Neuronal stem cell (in vitro differentiated cells): ENCODE results near the gene RALB.

ENCODE experiments used
- DNase-seq: peaks from one replicate; pipeline ENCODE4 v3.0.0-alpha.2; 2013; ENCODE audit warnings: low spot score
- H2AFZ ChIP-seq: one replicate; pipeline ENCODE4 v1.6.1; 2013; ENCODE audit warnings: mild to moderate bottlenecking, low read length, inconsistent platforms
- H2AK5ac ChIP-seq: 2 replicates; pipeline ENCODE4 v1.6.1; 2013; ENCODE audit warnings: low read depth, mild to moderate bottlenecking, inconsistent platforms, low read length, moderate library complexity, mixed read lengths
- H2BK120ac ChIP-seq: 2 replicates; pipeline ENCODE4 v1.6.1; 2013; ENCODE audit warnings: low read depth, mild to moderate bottlenecking, inconsistent platforms, low read length, moderate library complexity, mixed read lengths
- H2BK12ac ChIP-seq: one replicate; pipeline ENCODE4 v1.6.1; 2013; ENCODE audit warnings: low read length, inconsistent platforms
- H2BK15ac ChIP-seq: 2 replicates; pipeline ENCODE4 v1.6.1; 2013; ENCODE audit warnings: mild to moderate bottlenecking, low read length, inconsistent platforms, mixed read lengths
- H2BK5ac ChIP-seq: one replicate; pipeline ENCODE4 v1.6.1; 2013; ENCODE audit warnings: inconsistent platforms, mild to moderate bottlenecking, low read length, moderate library complexity
- H3K14ac ChIP-seq: one replicate; pipeline ENCODE4 v1.6.1; 2013; ENCODE audit warnings: low read length, inconsistent platforms
- H3K18ac ChIP-seq: 2 replicates; pipeline ENCODE4 v1.6.1; 2013; ENCODE audit warnings: low read length, inconsistent platforms
- H3K23ac ChIP-seq: 2 replicates; pipeline ENCODE4 v1.6.1; 2013; ENCODE audit warnings: low read depth, mild to moderate bottlenecking, mixed read lengths, low read length, inconsistent platforms; ENCODE audit not compliant: poor library complexity
- H3K27ac ChIP-seq: replicated peaks from 3 replicates; pipeline ENCODE4 v1.5.1; 2013; ENCODE audit warnings: low read length, inconsistent platforms
- H3K27me3 ChIP-seq, 3 experiments: 2 replicates each; pipeline ENCODE4 v1.6.1; 2013; ENCODE audit warnings: low read length in 3 of 3, mild to moderate bottlenecking in 2 of 3, inconsistent platforms in 1 of 3, low read depth in 1 of 3, mixed read lengths in 1 of 3, moderate library complexity in 1 of 3; ENCODE audit not compliant: control insufficient read depth in 3 of 3, insufficient read depth in 3 of 3
- H3K36me3 ChIP-seq, 2 donors: replicated peaks in 1 of 2; 2 replicates each; pipeline ENCODE4 v1.6.1; 2013; ENCODE audit warnings: low read length in 2 of 2; ENCODE audit not compliant: control insufficient read depth in 2 of 2, insufficient read depth in 2 of 2
- H3K4ac ChIP-seq: 2 replicates; pipeline ENCODE4 v1.6.1; 2013; ENCODE audit warnings: inconsistent platforms, mild to moderate bottlenecking, low read length, moderate library complexity
- H3K4me1 ChIP-seq, 2 donors: 1 replicate in 1 of 2; 2 replicates in 1 of 2; pipeline ENCODE4 v1.6.1; 2013; ENCODE audit warnings: low read length in 2 of 2, low read depth in 1 of 2; ENCODE audit not compliant: control insufficient read depth in 2 of 2, insufficient read depth in 1 of 2
- H3K4me2 ChIP-seq: one replicate; pipeline ENCODE4 v1.6.1; 2013; ENCODE audit warnings: mild to moderate bottlenecking, low read length, inconsistent platforms; ENCODE audit not compliant: insufficient read depth, poor library complexity, severe bottlenecking
- H3K4me3 ChIP-seq, 2 donors: 2 replicates each; pipeline ENCODE4 v1.5.1; 2013; ENCODE audit warnings: low read length in 2 of 2, mild to moderate bottlenecking in 2 of 2, inconsistent platforms in 1 of 2, moderate library complexity in 1 of 2
- H3K79me1 ChIP-seq: one replicate; pipeline ENCODE4 v1.6.1; 2013; ENCODE audit warnings: low read depth, mild to moderate bottlenecking, inconsistent platforms, low read length, moderate library complexity
- H3K9ac ChIP-seq: one replicate; pipeline ENCODE4 v1.6.1; 2013; ENCODE audit warnings: mild to moderate bottlenecking, low read depth, low read length, inconsistent platforms; ENCODE audit not compliant: poor library complexity
- H3K9me3 ChIP-seq, 2 donors: replicated peaks in 1 of 2; 2 replicates each; pipeline versions ENCODE3 to v1.6.1; 2013; ENCODE audit warnings: low read length in 2 of 2, mild to moderate bottlenecking in 2 of 2, inconsistent platforms in 1 of 2, low read depth in 1 of 2, mixed read lengths in 1 of 2, moderate library complexity in 1 of 2; ENCODE audit not compliant: control insufficient read depth in 2 of 2, insufficient read depth in 1 of 2
- H4K8ac ChIP-seq: one replicate; pipeline ENCODE4 v1.6.1; 2013; ENCODE audit warnings: low read depth, mild to moderate bottlenecking, inconsistent platforms, low read length, moderate library complexity
- H4K91ac ChIP-seq: one replicate; pipeline ENCODE4 v1.6.1; 2013; ENCODE audit warnings: low read length, low read depth, mild to moderate bottlenecking, inconsistent platforms; ENCODE audit not compliant: poor library complexity
- WGBS, 2 donors: extraction: QIAGEN DNeasy Blood & Tissue Kit; methylation state at CpG; one replicate each; pipeline ENCODE4 v1.1.7; 2013; ENCODE audit warnings: missing lambda C conversion rate in 2 of 2, mixed read lengths in 1 of 2; ENCODE audit not compliant: insufficient read length in 2 of 2, insufficient replicate concordance in 1 of 2; ENCODE audit errors: extremely low coverage in 2 of 2; 5-methylcytosine and 5-hydroxymethylcytosine counted together

RALB gene

GRCh38 chr2:120334068-120334467, 81.4 kb downstream of the RALB start:
- H3K9ac ChIP-seq: no peak overlapping the region
- H2AK5ac ChIP-seq: no peak overlapping the region
- DNase-seq: no peak
- no peaks in the 10 kb centered on the region for H3K79me1 ChIP-seq
- no peaks in the 10 kb centered on the region for H3K9me3 ChIP-seq
- no peak overlapping the region for H4K91ac ChIP-seq
- H2BK120ac ChIP-seq: no peak overlapping the region
- no peak overlapping the region for H3K14ac ChIP-seq
- no peak overlapping the region for H2BK12ac ChIP-seq
- no CpG with 5 or more reads among the region's 1 CpG for WGBS, 2 donors
- no peak overlapping the region for H3K27ac ChIP-seq
- H3K4ac ChIP-seq: no peak overlapping the region
- H2BK15ac ChIP-seq: no peak overlapping the region
- H3K36me3 ChIP-seq: no peaks in the 10 kb centered on the region
- no peak overlapping the region for H2BK5ac ChIP-seq
- no peak overlapping the region for H3K23ac ChIP-seq
- H3K4me1 ChIP-seq: no peaks in the 10 kb centered on the region
- H3K4me2 ChIP-seq: no peak overlapping the region
- no peak overlapping the region for H3K18ac ChIP-seq
- H4K8ac ChIP-seq: no peak overlapping the region
- H3K27me3 ChIP-seq: peaks cover 0 to 59% (median 0%) of the 10 kb centered on the region in 3 experiments
- no peak overlapping the region for H3K4me3 ChIP-seq
- no peak overlapping the region for H2AFZ ChIP-seq

DNA sequence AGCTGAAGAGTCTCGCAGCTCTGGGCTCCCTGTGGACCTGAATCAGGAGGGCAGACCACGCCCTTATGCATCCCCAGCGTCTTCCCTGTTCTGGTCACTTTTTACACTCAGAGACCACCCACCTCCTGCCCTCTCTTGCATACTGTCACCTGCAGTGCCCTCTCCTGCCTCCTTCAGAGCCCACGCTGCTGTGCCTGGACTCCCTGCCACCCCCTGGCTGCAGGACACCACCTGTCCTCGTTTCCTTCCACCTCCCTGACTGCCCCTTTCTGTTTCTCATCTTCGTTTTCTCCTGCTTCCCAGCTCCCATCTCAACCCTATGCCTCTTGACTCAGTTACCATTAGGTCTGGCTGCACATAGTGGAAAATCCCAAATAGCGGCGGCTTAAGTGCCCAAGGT, 84.1 kb downstream of the RALB start:
- no peak overlapping the region for H3K14ac ChIP-seq
- no peak overlapping the region for H3K4me3 ChIP-seq
- H3K27me3 ChIP-seq: peaks cover 0 to 59% (median 8%) of the 10 kb centered on the region in 3 experiments
- H3K36me3 ChIP-seq: no peaks in the 10 kb centered on the region
- H2AK5ac ChIP-seq: no peak overlapping the region
- no peak overlapping the region for H4K8ac ChIP-seq
- H3K27ac ChIP-seq: no peak overlapping the region
- H4K91ac ChIP-seq: no peak overlapping the region
- H3K18ac ChIP-seq: no peak overlapping the region
- no peaks in the 10 kb centered on the region for H3K9me3 ChIP-seq
- no peak overlapping the region for H3K4me2 ChIP-seq
- no peak overlapping the region for H2BK120ac ChIP-seq
- no CpG with 5 or more reads among the region's 8 CpGs for WGBS, 2 donors
- no peaks in the 10 kb centered on the region for H3K4me1 ChIP-seq
- no peaks in the 10 kb centered on the region for H3K79me1 ChIP-seq
- no peak overlapping the region for H3K23ac ChIP-seq
- no peak overlapping the region for H3K4ac ChIP-seq
- no peak overlapping the region for H3K9ac ChIP-seq
- H2AFZ ChIP-seq: no peak overlapping the region
- H2BK12ac ChIP-seq: no peak overlapping the region
- DNase-seq: no peak
- no peak overlapping the region for H2BK5ac ChIP-seq
- no peak overlapping the region for H2BK15ac ChIP-seq

GRCh38 chr2:120338015-120338414, 85.4 kb downstream of the RALB start:
- Histone ChIP-seq H3K14ac (no peak overlapping the region), H3K18ac (no peak overlapping the region), H3K9me3 (no peaks in the 10 kb centered on the region), H3K23ac (no peak overlapping the region), H3K4me2 (no peak overlapping the region), H3K36me3 (no peaks in the 10 kb centered on the region), H2BK5ac (no peak overlapping the region), H4K8ac (no peak overlapping the region), H3K9ac (no peak overlapping the region), H2BK120ac (no peak overlapping the region), H2AK5ac (no peak overlapping the region), H3K27ac (no peak overlapping the region), H2AFZ (no peak overlapping the region), H3K27me3 (peaks cover 6 to 60% (median 20%) of the 10 kb centered on the region in 3 experiments), H4K91ac (no peak overlapping the region), H3K4ac (no peak overlapping the region), H2BK12ac (no peak overlapping the region), H3K4me1 (no peaks in the 10 kb centered on the region), H3K4me3 (no peak overlapping the region), H2BK15ac (no peak overlapping the region), H3K79me1 (no peaks in the 10 kb centered on the region)
- DNase-seq: no peak
- no CpG with 5 or more reads among the region's 1 CpG for WGBS, 2 donors

GRCh38 chr2:120341977-120342376, 89.3 kb downstream of the RALB start:
- Histone ChIP-seq H3K4me1 (peaks cover 3 to 8% of the 10 kb centered on the region in 2 donors), H2BK12ac (no peak overlapping the region), H4K8ac (no peak overlapping the region), H2BK15ac (peak overlapping the region; percentile 78), H2BK120ac (no peak overlapping the region), H3K9me3 (peaks cover 0 to 2% of the 10 kb centered on the region in 2 donors), H3K27ac (no peak overlapping the region), H3K18ac (no peak overlapping the region), H2AFZ (no peak overlapping the region), H3K4me3 (no peak overlapping the region), H3K27me3 (peaks cover 36 to 92% (median 58%) of the 10 kb centered on the region in 3 experiments), H3K36me3 (no peaks in the 10 kb centered on the region), H2BK5ac (no peak overlapping the region), H3K23ac (no peak overlapping the region), H3K4me2 (no peak overlapping the region), H4K91ac (no peak overlapping the region), H3K9ac (no peak overlapping the region), H3K79me1 (peaks cover 3% of the 10 kb centered on the region), H3K14ac (no peak overlapping the region), H2AK5ac (peak overlapping the region; percentile 74), H3K4ac (no peak overlapping the region)
- no peak for DNase-seq
- no CpG with 5 or more reads among the region's 7 CpGs for WGBS, 2 donors
